ENCODE results near the gene ERMN.
"Not testable (repeated sequence)": the region's sequence is repeated elsewhere in the genome, so short reads cannot be mapped to it uniquely, and the experiment has no call there.

Gene ERMN

GRCh38 chr2:157325786-157326185 lies at the start of gene ERMN:
Gene ERMN (minus strand): TSS chr2:157325824. CDS start chr2:157325642, 182 bp downstream.
- no peaks in the 10 kb centered on the region for H3K9me2 ChIP-seq (ENCODE audit: low read depth, low read length)
- no peaks in the 10 kb centered on the region for H3F3A ChIP-seq (ENCODE audit: insufficient read depth, low read length)
- no peaks in the 10 kb centered on the region for H3K79me2 ChIP-seq (ENCODE audit: insufficient read depth, low read length)
- H3K4me2 ChIP-seq (ENCODE audit: low read length) = no peak within 1 kb of the TSS
- no peak within 1 kb of the TSS for H3K4me3 ChIP-seq (ENCODE audit: low read depth, low read length, poor library complexity, severe bottlenecking)
- peaks cover 16% of the 10 kb centered on the region for H3K4me1 ChIP-seq (ENCODE audit: insufficient read depth, low read length, severe bottlenecking)
- no peak within 1 kb of the TSS for H3K27ac ChIP-seq (ENCODE audit: low read depth, low read length, poor library complexity, severe bottlenecking)
- H3K9ac ChIP-seq (ENCODE audit: low read length) = no peak within 1 kb of the TSS
- H2AFZ ChIP-seq (ENCODE audit: low read length) = no peak within 1 kb of the TSS
- H3K9me3 ChIP-seq (ENCODE audit: low read length) = no peaks in the 10 kb centered on the region
- peaks cover 6% of the 10 kb centered on the region; the same call in 1 of the 2 replicates for H3K36me3 ChIP-seq (ENCODE audit: insufficient read depth, low read length)
- H3K27me3 ChIP-seq (ENCODE audit: insufficient read depth, low read length) = no peaks in the 10 kb centered on the region
- TF ChIP-seq CTCF (IDR thresholded peaks at IDR 0.05; ENCODE audit: low read length) (no peak), EZH2 (IDR thresholded peaks at IDR 0.05; ENCODE audit: borderline replicate concordance, low read length) (no peak)
- no peaks in the 10 kb centered on the region for H4K20me1 ChIP-seq (ENCODE audit: insufficient read depth, low read length)

GRCh38 chr2:157375384-157375783 lies 49.8 kb upstream of the ERMN start:
- Histone ChIP-seq H3F3A (ENCODE audit: insufficient read depth, low read length) (no peaks in the 10 kb centered on the region), H3K4me2 (ENCODE audit: low read length) (no peak overlapping the region), H3K36me3 (ENCODE audit: insufficient read depth, low read length) (no peaks in the 10 kb centered on the region), H3K4me1 (ENCODE audit: insufficient read depth, low read length, severe bottlenecking) (no peaks in the 10 kb centered on the region), H3K79me2 (ENCODE audit: insufficient read depth, low read length) (no peaks in the 10 kb centered on the region), H2AFZ (ENCODE audit: low read length) (no peak overlapping the region), H3K27me3 (ENCODE audit: insufficient read depth, low read length) (no peaks in the 10 kb centered on the region), H3K27ac (ENCODE audit: low read depth, low read length, poor library complexity, severe bottlenecking) (no peak overlapping the region), H3K9me3 (ENCODE audit: low read length) (peaks cover 14% of the 10 kb centered on the region), H3K9me2 (ENCODE audit: low read depth, low read length) (no peaks in the 10 kb centered on the region), H3K4me3 (ENCODE audit: low read depth, low read length, poor library complexity, severe bottlenecking) (no peak overlapping the region), H3K9ac (ENCODE audit: low read length) (no peak overlapping the region), H4K20me1 (ENCODE audit: insufficient read depth, low read length) (no peaks in the 10 kb centered on the region)
- TF ChIP-seq EZH2 (IDR thresholded peaks at IDR 0.05; ENCODE audit: borderline replicate concordance, low read length) (no peak), CTCF (IDR thresholded peaks at IDR 0.05; ENCODE audit: low read length) (no peak)

GRCh38 chr2:157368508-157368907 lies 42.9 kb upstream of the ERMN start:
- H2AFZ ChIP-seq (ENCODE audit: low read length); H3K27me3 ChIP-seq (ENCODE audit: insufficient read depth, low read length); H3K9me2 ChIP-seq (ENCODE audit: low read depth, low read length); H3K4me3 ChIP-seq (ENCODE audit: low read depth, low read length, poor library complexity, severe bottlenecking); H3F3A ChIP-seq (ENCODE audit: insufficient read depth, low read length); H3K27ac ChIP-seq (ENCODE audit: low read depth, low read length, poor library complexity, severe bottlenecking); H3K9me3 ChIP-seq (ENCODE audit: low read length); H3K79me2 ChIP-seq (ENCODE audit: insufficient read depth, low read length); H3K4me2 ChIP-seq (ENCODE audit: low read length); H3K36me3 ChIP-seq (ENCODE audit: insufficient read depth, low read length); H4K20me1 ChIP-seq (ENCODE audit: insufficient read depth, low read length); H3K9ac ChIP-seq (ENCODE audit: low read length): not testable (repeated sequence)
- peaks cover 13% of the 10 kb centered on the region for H3K4me1 ChIP-seq (ENCODE audit: insufficient read depth, low read length, severe bottlenecking)

GRCh38 chr2:157367704-157368103 lies 42.1 kb upstream of the ERMN start:
- no peaks in the 10 kb centered on the region for H3F3A ChIP-seq (ENCODE audit: insufficient read depth, low read length)
- no peaks in the 10 kb centered on the region for H4K20me1 ChIP-seq (ENCODE audit: insufficient read depth, low read length)
- no peak for TF ChIP-seq EZH2 (IDR thresholded peaks at IDR 0.05; ENCODE audit: borderline replicate concordance, low read length)
- no peak for TF ChIP-seq CTCF (IDR thresholded peaks at IDR 0.05; ENCODE audit: low read length)
- H3K9me3 ChIP-seq (ENCODE audit: low read length) = 0 out of 2 replicates have a peak, but pooled peaks cover 3% of the 10 kb centered on the region
- no peak overlapping the region for H2AFZ ChIP-seq (ENCODE audit: low read length)
- no peak overlapping the region for H3K27ac ChIP-seq (ENCODE audit: low read depth, low read length, poor library complexity, severe bottlenecking)
- H3K36me3 ChIP-seq (ENCODE audit: insufficient read depth, low read length) = no peaks in the 10 kb centered on the region
- H3K4me3 ChIP-seq (ENCODE audit: low read depth, low read length, poor library complexity, severe bottlenecking) = no peak overlapping the region
- H3K4me1 ChIP-seq (ENCODE audit: insufficient read depth, low read length, severe bottlenecking) = peaks cover 13% of the 10 kb centered on the region
- no peaks in the 10 kb centered on the region for H3K79me2 ChIP-seq (ENCODE audit: insufficient read depth, low read length)
- no peak overlapping the region for H3K4me2 ChIP-seq (ENCODE audit: low read length)
- H3K9me2 ChIP-seq (ENCODE audit: low read depth, low read length) = no peaks in the 10 kb centered on the region
- no peak overlapping the region for H3K9ac ChIP-seq (ENCODE audit: low read length)
- no peaks in the 10 kb centered on the region for H3K27me3 ChIP-seq (ENCODE audit: insufficient read depth, low read length)

All from OCI-LY1 (cell line).